Left colon (tissue), 2 donors: ENCODE data around the gene KREMEN1. TPM values are rescaled to one million over a fixed set of nuclear protein-coding genes. Genes with fewer than 3 reads are reported as not detected.

ENCODE experiments used
- ATAC-seq: fragments of 200-7000 bp; cut with Tn5 transposase; one replicate; pipeline ENCODE4 v1.9.1; 2020; ENCODE audit warnings: mild to moderate bottlenecking, moderate library complexity
- DNase-seq, 2 donors: peaks; one replicate each; pipeline ENCODE4 v3.0.0-alpha.2; 2020
- intact Hi-C, 2 donors: fragments of 100-400 bp; cut with DNase I in 1 of 2; cut with micrococcal nuclease in 1 of 2; formaldehyde crosslinking; loops; one replicate each; pipeline versions ENCODE4 v1.11.2 to v1.14.0; 2022; cut with DNase I, micrococcal nuclease
- total RNA-seq, 2 donors: library from RNA; stranded (reverse); fragmentation: NEBNext Ultra II Directional; extraction: Animal tissue kit (Norgen Biotek cat#: 25700); gene quantifications; one replicate each; pipeline ENCODE4 v1.2.1, GENCODE V29; 2021
- donor health status: DM: no; HTN: no; CAD: no.
- donor health status: DM: yes; HTN: yes; CAD: no.

The KREMEN1 gene
- total RNA-seq, 2 donors from 2014 or later = 24.0 to 38.7 TPM

- intact Hi-C loops = no loop called here
- DNase-seq (no peak), ATAC-seq (no peak)
These were observed 118.1 kb downstream of the KREMEN1 start for GRCh38 chr22:29190918-29191317.

GRCh38 chr22:29193021-29193420 lies 120.2 kb downstream of the KREMEN1 start:
- ATAC-seq (no peak), DNase-seq (no peak)
- intact Hi-C loops = no loop called here

GRCh38 chr22:29194184-29194583 lies 121.3 kb downstream of the KREMEN1 start:
- intact Hi-C loops = no loop called here
- ATAC-seq (no peak), DNase-seq (no peak)

- no peak for DNase-seq
- intact Hi-C loops = no loop called here
- no peak for ATAC-seq
These were observed 122.5 kb downstream of the KREMEN1 start for GRCh38 chr22:29195118-29195963.

- intact Hi-C loops = no loop called here
- ATAC-seq (no peak), DNase-seq (no peak)
These were observed 123.3 kb downstream of the KREMEN1 start for GRCh38 chr22:29195964-29196666.

- ATAC-seq (no peak), DNase-seq (no peak)
- intact Hi-C loops = no loop called here
These were observed 124.3 kb downstream of the KREMEN1 start for GRCh38 chr22:29197096-29197495.

GRCh38 chr22:29198240-29198639 lies 125.4 kb downstream of the KREMEN1 start:
- intact Hi-C loops = no loop called here
- ATAC-seq = no peak
- DNase-seq = no peak

- DNase-seq (no peak), ATAC-seq (no peak)
- intact Hi-C loops = no loop called here
These were observed 127.0 kb downstream of the KREMEN1 start for GRCh38 chr22:29199702-29200400.

- intact Hi-C loops = no loop called here
- DNase-seq = no peak
- ATAC-seq = no peak
These were observed 128.1 kb downstream of the KREMEN1 start for GRCh38 chr22:29200901-29201300.

GRCh38 chr22:29201782-29202181 lies 128.9 kb downstream of the KREMEN1 start:
- ATAC-seq = no peak
- no peak for DNase-seq
- intact Hi-C loops = no loop called here

GRCh38 chr22:29202212-29203192 lies 129.7 kb downstream of the KREMEN1 start:
- DNase-seq = peak; percentile 57 to 61
- intact Hi-C loops = no loop called here
- ATAC-seq = peak; percentile 67

GRCh38 chr22:29203488-29204454 lies 130.9 kb downstream of the KREMEN1 start:
- no peak for DNase-seq
- intact Hi-C loops = no loop called here
- no peak for ATAC-seq

- no peak for DNase-seq
These were observed 131.8 kb downstream of the KREMEN1 start for GRCh38 chr22:29204455-29205183.

GRCh38 chr22:29205252-29205593 lies 132.4 kb downstream of the KREMEN1 start:
- ATAC-seq = no peak
- no peak for DNase-seq
- intact Hi-C loops = no loop called here

More at GRCh38 chr22:29204455-29205183, 131.8 kb downstream of the KREMEN1 start:
- intact Hi-C loops = no loop called here
- no peak for ATAC-seq

- DNase-seq (peak in 1 of 2 donors; percentile 58), ATAC-seq (peak; percentile 57)
- intact Hi-C loops = no loop called here
These were observed 132.9 kb downstream of the KREMEN1 start, which contains the start of gene EMID1 for GRCh38 chr22:29205594-29206371. Gene EMID1 (plus strand): TSS chr22:29205896. CDS start chr22:29206039, 143 bp downstream.
